ENCODE data around the gene TEX30. TPM values are rescaled to one million over a fixed set of nuclear protein-coding genes. Genes with fewer than 3 reads are reported as not detected.

The TEX30 gene
- total RNA-seq, 1 experiment from 2014 or later, result 13.1 TPM

GRCh38 chr13:102721800-102722231 lies 51.8 kb downstream of the TEX30 start:
- H2AFZ ChIP-seq (ENCODE audit: low read length), result no peak overlapping the region
- H2BK120ac ChIP-seq (ENCODE audit: low read depth, low read length, poor library complexity, severe bottlenecking), result no peak overlapping the region
- no peak overlapping the region for H2BK12ac ChIP-seq (ENCODE audit: insufficient read length, low read depth, low read length)
- no peak overlapping the region for H3K27ac ChIP-seq (ENCODE audit: insufficient read length, low read depth, low read length)
- H2BK20ac ChIP-seq (ENCODE audit: low read depth, low read length, poor library complexity, severe bottlenecking), result no peak overlapping the region
- H3K27me3 Mint-ChIP-seq (ENCODE audit: low read depth), result no peaks in the 10 kb centered on the region
- H3K56ac ChIP-seq (ENCODE audit: insufficient read length, low read depth, low read length), result no peak overlapping the region
- no peaks in the 10 kb centered on the region for H3K36me3 Mint-ChIP-seq (ENCODE audit: insufficient read depth in 1 of 3, low read depth in 3 of 3)
- WGBS (ENCODE audit: extremely low coverage, insufficient read length, low lambda C conversion rate), result no CpG with 5 or more reads among the region's 1 CpG
- H4K91ac ChIP-seq (ENCODE audit: insufficient read length, low read depth, low read length), result no peak overlapping the region
- H3K27ac Mint-ChIP-seq, result no peak overlapping the region
- no peaks in the 10 kb centered on the region for H3K4me1 ChIP-seq (ENCODE audit: insufficient read depth, low read length)
- H3K4me3 Mint-ChIP-seq, result no peak overlapping the region
- no peak overlapping the region for H3K23ac ChIP-seq (ENCODE audit: insufficient read length, low read depth, low read length)
- H2AK5ac ChIP-seq (ENCODE audit: insufficient read length, low read length), result no peak overlapping the region
- H3K79me2 ChIP-seq (ENCODE audit: insufficient read depth, low read length), result no peaks in the 10 kb centered on the region
- H3K4ac ChIP-seq (ENCODE audit: low read depth, low read length), result no peak overlapping the region
- no peak overlapping the region for H2BK15ac ChIP-seq (ENCODE audit: low read depth, low read length)
- no peak overlapping the region for H3K18ac ChIP-seq (ENCODE audit: insufficient read length, low read depth, low read length)
- no peaks in the 10 kb centered on the region for H3K79me1 ChIP-seq (ENCODE audit: insufficient read depth, low read depth, low read length, poor library complexity, severe bottlenecking)
- no peak overlapping the region for H3T11ph ChIP-seq (ENCODE audit: low read length)
- H4K20me1 ChIP-seq (ENCODE audit: control insufficient read depth, insufficient read depth, insufficient read length), result no peaks in the 10 kb centered on the region
- no peak for DNase-seq
- no peaks in the 10 kb centered on the region for H3K23me2 ChIP-seq (ENCODE audit: insufficient read length, low read depth, low read length, poor library complexity, severe bottlenecking)
- H3K27me3 ChIP-seq (ENCODE audit: insufficient read depth, low read length), result no peaks in the 10 kb centered on the region
- no peaks in the 10 kb centered on the region for H3K9me3 ChIP-seq (ENCODE audit: control insufficient read depth, low read depth, low read length)
- H4K8ac ChIP-seq (replicated peaks; ENCODE audit: insufficient read length, low read depth, low read length), result no peak overlapping the region
- H3K9me3 Mint-ChIP-seq, result no peaks in the 10 kb centered on the region; a peak in 1 of 5 replicates
- no peak overlapping the region for H2BK5ac ChIP-seq (ENCODE audit: insufficient read length, low read length)
- no peak overlapping the region for H4K5ac ChIP-seq (ENCODE audit: insufficient read length, low read depth, low read length)
- no peak overlapping the region for H3K4me2 ChIP-seq (ENCODE audit: insufficient read depth, insufficient read length, low read length)
- no peaks in the 10 kb centered on the region for H3K4me1 Mint-ChIP-seq
- H3K14ac ChIP-seq (ENCODE audit: insufficient read depth, low read length), result no peak overlapping the region
- no peak overlapping the region for H3K9ac ChIP-seq (ENCODE audit: extremely low read depth, insufficient read length, low read length)
- no peak for TF ChIP-seq CTCF (conservative IDR thresholded peaks at IDR 0.05)

Data from H9 (cell line).